Measurements from ENCODE around the gene FAM25G.

DNA sequence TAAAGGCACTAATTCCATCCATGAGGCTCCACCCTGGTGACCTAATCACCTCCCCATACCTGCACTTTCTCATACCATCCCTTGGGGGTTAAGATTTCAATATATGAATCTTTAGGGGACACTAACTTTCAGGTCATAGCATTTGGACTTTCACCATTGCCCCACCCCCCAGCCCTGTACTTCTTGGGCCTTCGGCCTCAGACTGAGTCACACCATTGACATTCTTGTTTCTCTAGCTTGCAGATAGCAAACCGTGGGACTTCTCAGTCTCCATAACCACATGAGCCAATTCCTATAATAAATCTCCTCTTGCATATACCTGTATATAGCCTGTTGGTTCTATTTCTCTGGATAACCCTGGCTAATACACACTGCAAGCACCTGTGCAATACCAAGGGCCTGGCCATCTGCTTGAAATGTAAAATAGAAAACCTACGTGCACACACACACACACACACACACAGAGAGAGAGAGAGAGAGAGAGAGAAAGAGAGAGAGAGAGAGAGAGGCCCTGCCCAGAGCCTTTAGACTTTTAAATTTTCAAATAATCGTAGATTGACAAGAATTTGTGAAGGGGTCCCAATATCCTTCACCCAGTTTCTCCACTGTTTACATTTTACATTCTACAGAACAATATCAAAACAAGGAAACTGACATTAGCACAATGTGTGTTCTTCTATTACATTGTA lies 32.9 kb downstream of the FAM25G start:
- TF ChIP-seq, protein P1, sequence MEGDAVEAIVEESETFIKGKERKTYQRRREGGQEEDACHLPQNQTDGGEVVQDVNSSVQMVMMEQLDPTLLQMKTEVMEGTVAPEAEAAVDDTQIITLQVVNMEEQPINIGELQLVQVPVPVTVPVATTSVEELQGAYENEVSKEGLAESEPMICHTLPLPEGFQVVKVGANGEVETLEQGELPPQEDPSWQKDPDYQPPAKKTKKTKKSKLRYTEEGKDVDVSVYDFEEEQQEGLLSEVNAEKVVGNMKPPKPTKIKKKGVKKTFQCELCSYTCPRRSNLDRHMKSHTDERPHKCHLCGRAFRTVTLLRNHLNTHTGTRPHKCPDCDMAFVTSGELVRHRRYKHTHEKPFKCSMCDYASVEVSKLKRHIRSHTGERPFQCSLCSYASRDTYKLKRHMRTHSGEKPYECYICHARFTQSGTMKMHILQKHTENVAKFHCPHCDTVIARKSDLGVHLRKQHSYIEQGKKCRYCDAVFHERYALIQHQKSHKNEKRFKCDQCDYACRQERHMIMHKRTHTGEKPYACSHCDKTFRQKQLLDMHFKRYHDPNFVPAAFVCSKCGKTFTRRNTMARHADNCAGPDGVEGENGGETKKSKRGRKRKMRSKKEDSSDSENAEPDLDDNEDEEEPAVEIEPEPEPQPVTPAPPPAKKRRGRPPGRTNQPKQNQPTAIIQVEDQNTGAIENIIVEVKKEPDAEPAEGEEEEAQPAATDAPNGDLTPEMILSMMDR (IDR thresholded peaks at IDR 0.05), result no peak
- no peak for TF ChIP-seq TAF1 (IDR thresholded peaks at IDR 0.05; ENCODE audit: borderline replicate concordance, low read depth, low read length)
- TF ChIP-seq GABPA (IDR thresholded peaks at IDR 0.05; ENCODE audit: low read depth), result no peak
- TF ChIP-seq FOXJ3 (CRISPR knock-in tag; IDR thresholded peaks at IDR 0.05), result no peak
- no peak for TF ChIP-seq NRF1 (IDR thresholded peaks at IDR 0.05; ENCODE audit: low read depth, low read length)
- TF ChIP-seq, protein P2, sequence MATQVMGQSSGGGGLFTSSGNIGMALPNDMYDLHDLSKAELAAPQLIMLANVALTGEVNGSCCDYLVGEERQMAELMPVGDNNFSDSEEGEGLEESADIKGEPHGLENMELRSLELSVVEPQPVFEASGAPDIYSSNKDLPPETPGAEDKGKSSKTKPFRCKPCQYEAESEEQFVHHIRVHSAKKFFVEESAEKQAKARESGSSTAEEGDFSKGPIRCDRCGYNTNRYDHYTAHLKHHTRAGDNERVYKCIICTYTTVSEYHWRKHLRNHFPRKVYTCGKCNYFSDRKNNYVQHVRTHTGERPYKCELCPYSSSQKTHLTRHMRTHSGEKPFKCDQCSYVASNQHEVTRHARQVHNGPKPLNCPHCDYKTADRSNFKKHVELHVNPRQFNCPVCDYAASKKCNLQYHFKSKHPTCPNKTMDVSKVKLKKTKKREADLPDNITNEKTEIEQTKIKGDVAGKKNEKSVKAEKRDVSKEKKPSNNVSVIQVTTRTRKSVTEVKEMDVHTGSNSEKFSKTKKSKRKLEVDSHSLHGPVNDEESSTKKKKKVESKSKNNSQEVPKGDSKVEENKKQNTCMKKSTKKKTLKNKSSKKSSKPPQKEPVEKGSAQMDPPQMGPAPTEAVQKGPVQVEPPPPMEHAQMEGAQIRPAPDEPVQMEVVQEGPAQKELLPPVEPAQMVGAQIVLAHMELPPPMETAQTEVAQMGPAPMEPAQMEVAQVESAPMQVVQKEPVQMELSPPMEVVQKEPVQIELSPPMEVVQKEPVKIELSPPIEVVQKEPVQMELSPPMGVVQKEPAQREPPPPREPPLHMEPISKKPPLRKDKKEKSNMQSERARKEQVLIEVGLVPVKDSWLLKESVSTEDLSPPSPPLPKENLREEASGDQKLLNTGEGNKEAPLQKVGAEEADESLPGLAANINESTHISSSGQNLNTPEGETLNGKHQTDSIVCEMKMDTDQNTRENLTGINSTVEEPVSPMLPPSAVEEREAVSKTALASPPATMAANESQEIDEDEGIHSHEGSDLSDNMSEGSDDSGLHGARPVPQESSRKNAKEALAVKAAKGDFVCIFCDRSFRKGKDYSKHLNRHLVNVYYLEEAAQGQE (IDR thresholded peaks at IDR 0.05; ENCODE audit: low read depth, low read length), result no peak

Data from SK-N-SH (cell line).